GM19455 (cell line): ENCODE data around the gene ITCH.

Source experiments
- ATAC-seq: cut with Tn5 transposase; IDR thresholded peaks from one replicate; pipeline ENCODE4 v1.9.1; 2021; ENCODE audit not compliant: unreplicated experiment

The ITCH gene

GRCh38 chr20:34526466-34526865 is 163.4 kb downstream of the ITCH start:
- ATAC-seq: no peak

- no peak for ATAC-seq
Observed at GRCh38 chr20:34527016-34527415, 163.9 kb downstream of the ITCH start.

GRCh38 chr20:34528921-34529297 is 165.8 kb downstream of the ITCH start:
- no peak for ATAC-seq

GRCh38 chr20:34529742-34530141 is 166.7 kb downstream of the ITCH start:
- no peak for ATAC-seq

- no peak for ATAC-seq
Observed at GRCh38 chr20:34530342-34530741, 167.3 kb downstream of the ITCH start.

GRCh38 chr20:34531608-34532265 is 168.7 kb downstream of the ITCH start:
- ATAC-seq: no peak

GRCh38 chr20:34532320-34532719 is 169.2 kb downstream of the ITCH start:
- ATAC-seq: no peak

- no peak for ATAC-seq
Observed at GRCh38 chr20:34532756-34533155, 169.7 kb downstream of the ITCH start.

GRCh38 chr20:34534391-34535165 is 171.5 kb downstream of the ITCH start:
- no peak for ATAC-seq

GRCh38 chr20:34535301-34535840 is 172.3 kb downstream of the ITCH start:
- no peak for ATAC-seq

GRCh38 chr20:34535857-34536256 is 172.8 kb downstream of the ITCH start:
- no peak for ATAC-seq

- no peak for ATAC-seq
Observed at GRCh38 chr20:34536798-34537394, 173.8 kb downstream of the ITCH start.

GRCh38 chr20:34537651-34538050 is 174.6 kb downstream of the ITCH start:
- ATAC-seq: no peak

- ATAC-seq: no peak
Observed at GRCh38 chr20:34538671-34539123, 175.6 kb downstream of the ITCH start.

- ATAC-seq: no peak
Observed at GRCh38 chr20:34539756-34540155, 176.7 kb downstream of the ITCH start.

- ATAC-seq: no peak
Observed at GRCh38 chr20:34540596-34541263, 177.7 kb downstream of the ITCH start.

GRCh38 chr20:34541264-34541901 is 178.3 kb downstream of the ITCH start:
- no peak for ATAC-seq

- no peak for ATAC-seq
Observed at GRCh38 chr20:34541917-34542316, 178.8 kb downstream of the ITCH start.

GRCh38 chr20:34542439-34542838 is 179.4 kb downstream of the ITCH start:
- ATAC-seq: no peak

- no peak for ATAC-seq
Observed at GRCh38 chr20:34543463-34544056, 180.5 kb downstream of the ITCH start.
